OCI-M2 (cell line): ENCODE results near the gene SNX13.

Source experiments
- DNase-seq: peaks from one replicate; lab custom pipeline; 2025; ENCODE audit not compliant: unreplicated experiment; lab: John Stamatoyannopoulos, UW

The SNX13 gene

GRCh38 chr7:17948526-17949238 lies 8.4 kb upstream of the SNX13 start:
- DNase-seq, result no peak

- no peak for DNase-seq
Measured at GRCh38 chr7:17947620-17948019, 7.3 kb upstream of the SNX13 start.

GRCh38 chr7:17946591-17946990 lies 6.3 kb upstream of the SNX13 start:
- no peak for DNase-seq

- DNase-seq, result no peak
Measured at GRCh38 chr7:17944720-17945119, 4.4 kb upstream of the SNX13 start.

DNA sequence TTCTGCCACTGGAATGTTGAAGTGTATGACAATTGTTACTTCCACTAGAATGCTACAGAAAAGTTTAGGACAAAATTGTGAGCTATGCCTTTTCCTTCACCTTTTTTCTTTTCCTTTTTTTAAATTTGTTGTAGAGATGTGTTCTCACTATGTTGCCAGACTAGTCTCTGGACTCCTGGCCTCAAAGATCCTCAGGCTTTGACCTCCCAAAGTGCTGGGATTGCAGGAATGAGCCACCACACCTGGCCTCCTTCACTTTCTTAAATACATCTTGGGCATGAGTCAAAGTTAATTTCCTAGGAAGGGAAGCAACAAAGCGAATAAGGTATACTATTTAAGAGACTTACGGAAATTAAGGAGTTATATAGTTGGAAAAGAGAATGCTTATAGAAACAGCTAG lies 2.7 kb upstream of the SNX13 start:
- DNase-seq, result no peak

DNA sequence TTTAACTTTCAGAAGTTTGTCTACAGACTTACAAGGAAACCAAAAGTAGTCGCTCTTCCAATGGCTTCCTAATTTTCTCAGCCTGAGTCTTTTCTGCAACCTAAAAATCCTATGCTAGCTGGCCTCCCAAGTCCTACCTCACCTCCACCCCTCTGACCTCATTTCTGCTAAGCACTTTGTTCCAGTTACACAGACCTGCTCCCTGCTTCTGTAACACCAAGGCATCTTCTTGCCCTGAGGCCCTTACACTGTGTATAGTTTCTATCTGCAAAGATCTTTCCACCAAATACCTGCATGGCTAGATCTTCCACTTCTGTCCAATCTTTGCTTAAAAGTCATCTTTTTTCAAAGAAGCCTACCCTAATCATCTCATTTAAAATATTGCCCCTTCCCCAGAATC lies 1.9 kb upstream of the SNX13 start:
- no peak for DNase-seq

DNA sequence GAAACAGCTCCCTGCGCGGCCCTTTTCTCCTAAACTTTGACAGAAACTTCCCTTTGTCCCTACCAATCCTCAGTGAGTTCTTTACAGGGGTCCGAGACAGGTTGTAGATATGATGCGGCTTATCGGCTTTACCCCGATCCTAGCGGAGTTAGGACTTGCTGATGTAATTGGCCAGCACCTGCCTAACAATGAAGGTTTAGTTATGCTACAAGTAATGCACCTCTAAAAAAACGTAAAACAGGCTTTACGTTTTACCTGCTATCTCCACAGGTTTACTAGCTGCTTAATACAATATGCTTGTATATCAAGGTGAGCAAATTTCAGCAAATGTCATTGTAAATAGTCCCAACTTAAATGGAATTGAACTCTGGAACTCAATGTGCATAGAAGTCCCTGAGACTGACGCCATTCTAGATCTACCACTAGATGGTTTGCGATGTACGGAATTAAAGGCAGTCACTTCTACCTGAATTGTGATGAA lies 697 bp upstream of the SNX13 start:
- no peak for DNase-seq

DNA sequence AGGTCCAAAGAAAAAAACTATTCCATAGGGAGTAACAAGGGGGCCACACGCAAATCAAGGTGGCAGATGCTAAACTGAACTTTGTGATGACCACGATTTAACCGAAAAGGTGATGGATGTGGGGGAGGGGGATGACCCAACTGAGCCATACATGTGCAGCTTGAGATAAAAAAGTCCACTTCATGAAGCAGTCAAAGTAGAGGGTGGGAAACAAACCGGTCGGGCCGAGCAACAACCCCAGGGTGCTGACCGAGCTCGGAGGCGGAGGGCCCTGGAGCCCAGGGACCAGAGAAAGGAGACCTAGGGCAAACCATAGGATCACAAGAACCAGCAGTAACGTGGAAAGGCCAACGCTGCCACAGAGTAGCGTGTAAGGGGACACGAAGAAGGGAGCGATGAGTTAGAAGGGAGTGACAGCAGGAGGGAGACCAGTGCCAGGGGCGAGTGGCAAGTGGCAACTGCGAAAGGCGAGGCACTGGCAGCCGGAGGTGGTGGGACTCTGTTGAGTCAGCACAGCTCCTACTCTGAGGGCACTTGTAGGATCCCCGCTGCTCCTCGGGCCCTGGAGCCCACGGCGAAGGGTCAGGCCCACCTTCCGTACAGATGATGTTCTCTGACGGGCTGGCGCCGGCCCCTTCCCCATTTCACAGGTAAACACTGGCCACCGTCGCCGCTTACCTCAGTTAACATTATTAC lies 540 bp downstream of the SNX13 start:
- DNase-seq, result peak; percentile 17

DNA sequence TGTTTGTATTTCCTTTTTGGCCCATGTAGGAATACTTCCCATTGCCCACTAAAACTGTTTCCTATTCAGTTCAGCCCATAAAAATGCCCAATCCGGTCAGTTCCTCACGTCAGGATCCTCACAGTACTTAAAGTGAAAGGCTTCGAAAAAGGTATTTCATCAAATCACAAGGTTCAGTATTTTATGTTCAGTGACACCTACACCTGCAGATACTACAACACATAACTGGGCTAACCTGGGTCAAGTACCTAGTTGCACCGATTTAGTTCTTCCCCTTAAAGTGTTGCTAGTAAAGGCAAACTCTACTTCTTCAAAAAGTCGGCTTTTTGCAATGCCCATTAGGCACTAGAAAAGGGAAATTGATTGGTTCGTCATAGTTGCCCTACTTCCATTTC lies 1.1 kb downstream of the SNX13 start:
- DNase-seq, result no peak

DNA sequence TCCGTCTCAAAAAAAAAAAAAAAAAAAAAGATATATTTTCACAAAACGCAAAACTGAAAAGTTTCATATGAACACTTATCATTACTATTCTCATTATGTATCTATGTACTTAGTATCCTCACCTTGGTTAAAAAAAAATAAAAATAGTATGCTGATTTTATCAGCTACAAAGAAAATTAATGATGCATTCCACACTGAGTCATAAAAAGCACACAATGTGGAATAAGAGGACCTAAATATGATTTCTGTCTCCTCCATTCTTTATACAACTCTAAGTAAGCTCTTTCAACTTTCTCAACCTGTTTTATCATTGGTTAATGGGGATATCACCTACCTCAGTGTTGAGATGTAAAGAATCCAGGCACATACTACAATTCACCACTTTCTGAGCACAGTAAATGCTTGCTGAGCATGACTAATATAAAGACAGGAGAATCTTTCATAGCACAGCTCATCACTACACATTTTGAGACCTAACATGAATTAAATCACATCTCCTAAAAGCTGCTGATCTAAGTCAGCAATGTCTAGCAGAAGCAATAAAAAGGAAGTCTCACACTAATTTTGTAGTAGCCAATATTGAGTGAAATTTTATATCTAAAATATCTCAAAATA lies 2.7 kb downstream of the SNX13 start:
- no peak for DNase-seq

GRCh38 chr7:17936321-17936720 lies 4.0 kb downstream of the SNX13 start:
- DNase-seq, result no peak

DNA sequence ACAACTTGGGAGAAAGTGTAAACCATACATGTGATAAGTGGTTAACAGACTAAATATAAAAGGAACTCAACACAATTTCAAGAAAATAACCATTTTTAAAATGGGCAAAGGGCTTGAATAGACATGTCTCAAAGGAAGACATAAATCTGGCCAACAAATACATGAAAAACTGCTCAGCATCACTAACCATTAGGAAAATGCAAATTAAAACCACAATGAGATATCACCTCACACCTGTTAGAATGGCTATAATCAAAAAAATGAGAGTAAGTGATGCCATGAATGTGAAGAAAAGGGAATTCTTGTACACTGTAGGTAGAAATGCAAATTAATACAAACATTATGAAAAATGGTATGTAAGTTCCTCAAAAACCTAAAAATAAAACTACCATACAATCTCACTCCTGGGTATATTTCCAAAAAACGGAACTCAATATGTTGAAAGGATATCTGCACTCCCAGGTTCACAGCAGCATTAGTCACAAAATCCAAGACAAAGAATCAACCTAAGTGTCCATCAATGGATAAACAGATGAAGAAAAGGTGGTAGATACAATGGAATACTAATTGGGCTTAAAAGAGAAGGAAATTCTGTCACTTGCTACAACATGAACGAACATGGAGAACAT lies 5.6 kb downstream of the SNX13 start:
- no peak for DNase-seq

DNA sequence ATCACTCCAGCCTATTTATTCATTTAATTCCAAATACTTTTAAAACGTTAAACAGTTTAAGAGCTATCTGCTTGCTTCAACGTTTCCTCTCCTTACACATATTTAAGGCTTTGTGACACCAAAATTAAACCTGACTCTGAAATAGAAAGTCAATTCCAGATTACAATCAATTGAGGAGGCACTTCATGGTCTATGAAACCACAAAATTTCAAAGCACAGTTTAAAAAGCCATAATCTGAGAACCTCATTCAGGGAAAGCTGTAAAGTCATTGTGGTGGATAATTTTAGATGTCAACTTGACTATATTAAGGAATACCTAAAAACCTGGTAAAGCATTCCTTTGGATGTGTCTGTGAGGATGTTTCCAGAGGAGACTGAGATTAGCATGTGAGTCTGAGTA lies 6.2 kb downstream of the SNX13 start:
- DNase-seq, result no peak

- no peak for DNase-seq
Measured at GRCh38 chr7:17932770-17933169, 7.5 kb downstream of the SNX13 start.

DNA sequence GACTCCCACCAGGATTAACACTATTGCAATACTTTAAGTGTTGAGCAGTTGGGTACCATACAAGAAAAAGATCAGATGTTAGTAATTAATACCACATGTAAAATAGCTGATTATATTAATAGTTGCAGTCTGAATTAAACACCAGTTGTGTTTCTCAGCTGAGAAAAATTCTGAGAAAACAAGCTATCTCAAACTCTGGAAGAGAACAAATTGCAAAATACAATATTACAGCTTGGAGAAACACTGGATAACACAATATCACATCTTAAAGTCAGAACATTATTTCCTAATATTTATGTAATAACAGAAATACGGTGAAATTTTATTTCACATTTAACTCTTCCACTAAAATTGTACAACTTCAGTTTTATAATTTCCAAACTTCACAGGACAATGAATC lies 9.2 kb downstream of the SNX13 start:
- no peak for DNase-seq

DNA sequence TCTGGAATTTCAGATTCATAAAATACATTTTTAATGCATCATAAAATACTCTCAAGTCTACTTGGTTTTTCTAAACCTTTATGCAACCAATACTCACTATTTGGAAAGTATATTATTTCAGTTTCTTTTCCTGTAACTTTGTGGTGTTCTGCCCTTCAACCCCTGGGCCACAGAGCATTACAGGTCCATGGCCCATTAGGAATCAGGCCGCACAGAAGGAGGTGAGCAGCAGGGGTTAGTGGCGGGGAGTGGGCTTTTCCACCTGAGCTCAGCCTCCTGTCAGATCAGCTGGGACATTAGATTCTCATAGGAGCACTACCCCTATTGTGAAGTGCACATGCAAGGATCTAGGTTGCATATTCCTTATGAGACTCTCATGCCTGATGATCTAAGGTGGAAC lies 9.7 kb downstream of the SNX13 start:
- no peak for DNase-seq

GRCh38 chr7:17929647-17930395 lies 10.5 kb downstream of the SNX13 start:
- no peak for DNase-seq

DNA sequence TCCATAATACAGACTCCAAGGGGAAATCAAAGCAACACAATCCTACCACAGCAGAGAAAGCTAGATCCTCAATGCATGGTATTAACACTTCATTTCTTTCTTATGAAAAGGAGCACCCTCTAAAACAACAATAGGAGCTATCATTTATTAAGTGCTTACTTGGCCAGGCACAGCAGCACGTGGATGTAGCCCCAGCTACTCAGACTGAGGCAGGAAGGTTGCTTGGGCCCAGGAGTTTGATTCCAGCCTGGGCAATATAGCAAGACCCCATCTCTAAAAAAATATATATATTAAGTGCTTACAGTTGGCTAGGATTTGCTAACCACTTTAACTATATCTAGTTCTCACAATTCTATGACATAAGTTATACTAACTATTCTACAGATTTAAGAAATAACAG lies 12.2 kb downstream of the SNX13 start:
- no peak for DNase-seq

DNA sequence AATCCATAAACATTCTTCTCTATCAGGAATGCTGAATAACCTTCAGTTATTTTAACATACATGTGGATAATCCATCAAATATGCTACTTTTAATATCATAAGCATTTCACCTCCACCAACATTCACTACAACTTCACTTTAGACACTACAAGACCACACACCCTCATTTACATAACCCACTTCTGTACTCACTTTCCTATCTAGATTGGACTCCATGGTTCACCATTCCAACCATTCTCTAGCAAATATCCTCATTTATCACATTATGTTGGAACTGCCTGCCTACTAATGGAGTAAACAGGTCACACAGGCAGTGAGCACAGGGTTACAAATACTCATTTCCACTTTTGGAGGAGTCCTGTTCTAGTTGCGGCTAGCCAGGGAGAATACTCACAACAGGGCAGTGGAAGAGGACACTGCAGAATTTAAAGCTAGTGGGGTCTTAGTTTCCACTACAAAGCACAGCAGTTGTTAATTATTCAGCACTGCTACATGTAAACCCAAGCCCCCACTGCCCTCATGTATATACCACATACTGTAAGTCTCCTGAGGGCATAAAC lies 18.4 kb downstream of the SNX13 start:
- DNase-seq, result no peak

DNA sequence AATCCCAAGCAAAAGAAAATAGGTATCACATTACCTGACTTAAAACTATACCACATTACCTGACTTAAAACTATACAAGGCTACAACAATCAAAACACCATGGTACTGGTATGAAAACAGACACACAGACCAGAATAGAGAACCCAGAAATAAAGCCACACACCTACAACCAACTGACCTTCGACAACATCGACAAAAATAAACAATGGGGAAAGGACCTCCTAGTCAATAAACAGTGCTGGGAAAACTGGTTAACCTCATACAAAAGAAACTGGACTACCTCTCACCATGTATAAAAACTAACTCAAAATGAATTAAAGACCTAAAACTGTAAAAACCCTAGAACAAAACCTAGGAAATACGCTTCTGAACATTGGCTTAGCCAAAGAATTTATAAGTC lies 22.5 kb downstream of the SNX13 start:
- DNase-seq, result no peak

DNA sequence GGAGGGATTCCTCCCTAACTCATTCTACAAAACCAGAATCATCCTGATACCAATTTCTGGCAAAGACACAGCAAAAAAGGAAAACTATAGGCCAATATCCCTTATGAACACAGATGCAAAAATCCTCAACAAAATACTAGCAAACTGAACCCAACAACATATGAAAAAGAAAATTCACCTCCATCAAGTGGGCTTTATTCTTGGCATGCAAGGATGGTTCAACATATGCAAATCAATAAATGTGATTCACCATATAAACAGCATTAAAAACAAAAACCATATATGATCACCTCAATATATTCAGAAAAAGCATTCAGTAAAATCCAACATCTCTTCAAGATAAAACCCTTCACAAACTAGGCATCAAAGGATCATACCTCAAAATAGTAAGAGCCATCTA lies 23.5 kb downstream of the SNX13 start:
- DNase-seq, result no peak
